ENCODE results near the gene TMEM132A.

TMEM132A gene

GRCh38 chr11:60937144-60937527 lies 12.9 kb downstream of the TMEM132A start:
- no peak for DNase-seq (ENCODE audit: low read depth)

GRCh38 chr11:60937811-60938210 lies 13.6 kb downstream of the TMEM132A start:
- DNase-seq (ENCODE audit: low read depth) = no peak

GRCh38 chr11:60938500-60938899 lies 14.2 kb downstream of the TMEM132A start:
- no peak for DNase-seq (ENCODE audit: low read depth)

- no peak for DNase-seq (ENCODE audit: low read depth)
Observed at GRCh38 chr11:60939301-60939700, 15.0 kb downstream of the TMEM132A start.

- no peak for DNase-seq (ENCODE audit: low read depth)
Observed at GRCh38 chr11:60939855-60940254, 15.6 kb downstream of the TMEM132A start.

GRCh38 chr11:60941371-60942119 lies 17.3 kb downstream of the TMEM132A start:
- no peak for DNase-seq (ENCODE audit: low read depth)

GRCh38 chr11:60942219-60942618 lies 18.0 kb downstream of the TMEM132A start:
- DNase-seq (ENCODE audit: low read depth) = no peak

- DNase-seq (ENCODE audit: low read depth) = no peak
Observed at GRCh38 chr11:60942970-60943565, 18.8 kb downstream of the TMEM132A start.

GRCh38 chr11:60944490-60945294 lies 20.4 kb downstream of the TMEM132A start:
- no peak for DNase-seq (ENCODE audit: low read depth)

GRCh38 chr11:60945295-60945667 lies 21.0 kb downstream of the TMEM132A start:
- DNase-seq (ENCODE audit: low read depth) = no peak

GRCh38 chr11:60946601-60947264 lies 22.5 kb downstream of the TMEM132A start:
- no peak for DNase-seq (ENCODE audit: low read depth)

GRCh38 chr11:60947700-60948099 lies 23.4 kb downstream of the TMEM132A start:
- no peak for DNase-seq (ENCODE audit: low read depth)

GRCh38 chr11:60948250-60948649 lies 24.0 kb downstream of the TMEM132A start:
- no peak for DNase-seq (ENCODE audit: low read depth)

- no peak for DNase-seq (ENCODE audit: low read depth)
Observed at GRCh38 chr11:60950024-60950423, 25.8 kb downstream of the TMEM132A start.

GRCh38 chr11:60950933-60951605 lies 26.8 kb downstream of the TMEM132A start:
- peak; percentile 14 for DNase-seq (ENCODE audit: low read depth)

- DNase-seq (ENCODE audit: low read depth) = peak; percentile 26
Observed at GRCh38 chr11:60951606-60951903, 27.3 kb downstream of the TMEM132A start.

GRCh38 chr11:60951904-60952741 lies 27.9 kb downstream of the TMEM132A start, which contains the start of gene SLC15A3:
TSS of gene SLC15A3 (minus strand) at chr11:60952176. CDS start at chr11:60951551, 625 bp downstream.
- peak; percentile 67 for DNase-seq (ENCODE audit: low read depth)

GRCh38 chr11:60952742-60953170 lies 28.5 kb downstream of the TMEM132A start:
- no peak for DNase-seq (ENCODE audit: low read depth)

GRCh38 chr11:60953781-60954180 lies 29.5 kb downstream of the TMEM132A start:
- DNase-seq (ENCODE audit: low read depth) = peak; percentile 25

GRCh38 chr11:60954421-60954820 lies 30.2 kb downstream of the TMEM132A start:
- no peak for DNase-seq (ENCODE audit: low read depth)

GRCh38 chr11:60955571-60955970 lies 31.3 kb downstream of the TMEM132A start:
- no peak for DNase-seq (ENCODE audit: low read depth)
